Measurements from ENCODE around the gene POLR1D. TPM values are rescaled to one million over a fixed set of nuclear protein-coding genes. Genes with fewer than 3 reads are reported as not detected.

The POLR1D gene
- total and polyA plus RNA-seq, 2 experiments from 2014 or later = 177 to 197 TPM

- TF ChIP-seq, protein P1, sequence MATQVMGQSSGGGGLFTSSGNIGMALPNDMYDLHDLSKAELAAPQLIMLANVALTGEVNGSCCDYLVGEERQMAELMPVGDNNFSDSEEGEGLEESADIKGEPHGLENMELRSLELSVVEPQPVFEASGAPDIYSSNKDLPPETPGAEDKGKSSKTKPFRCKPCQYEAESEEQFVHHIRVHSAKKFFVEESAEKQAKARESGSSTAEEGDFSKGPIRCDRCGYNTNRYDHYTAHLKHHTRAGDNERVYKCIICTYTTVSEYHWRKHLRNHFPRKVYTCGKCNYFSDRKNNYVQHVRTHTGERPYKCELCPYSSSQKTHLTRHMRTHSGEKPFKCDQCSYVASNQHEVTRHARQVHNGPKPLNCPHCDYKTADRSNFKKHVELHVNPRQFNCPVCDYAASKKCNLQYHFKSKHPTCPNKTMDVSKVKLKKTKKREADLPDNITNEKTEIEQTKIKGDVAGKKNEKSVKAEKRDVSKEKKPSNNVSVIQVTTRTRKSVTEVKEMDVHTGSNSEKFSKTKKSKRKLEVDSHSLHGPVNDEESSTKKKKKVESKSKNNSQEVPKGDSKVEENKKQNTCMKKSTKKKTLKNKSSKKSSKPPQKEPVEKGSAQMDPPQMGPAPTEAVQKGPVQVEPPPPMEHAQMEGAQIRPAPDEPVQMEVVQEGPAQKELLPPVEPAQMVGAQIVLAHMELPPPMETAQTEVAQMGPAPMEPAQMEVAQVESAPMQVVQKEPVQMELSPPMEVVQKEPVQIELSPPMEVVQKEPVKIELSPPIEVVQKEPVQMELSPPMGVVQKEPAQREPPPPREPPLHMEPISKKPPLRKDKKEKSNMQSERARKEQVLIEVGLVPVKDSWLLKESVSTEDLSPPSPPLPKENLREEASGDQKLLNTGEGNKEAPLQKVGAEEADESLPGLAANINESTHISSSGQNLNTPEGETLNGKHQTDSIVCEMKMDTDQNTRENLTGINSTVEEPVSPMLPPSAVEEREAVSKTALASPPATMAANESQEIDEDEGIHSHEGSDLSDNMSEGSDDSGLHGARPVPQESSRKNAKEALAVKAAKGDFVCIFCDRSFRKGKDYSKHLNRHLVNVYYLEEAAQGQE (IDR thresholded peaks at IDR 0.05; ENCODE audit: unreplicated experiment) = no peak
- TF ChIP-seq ZNF331 (CRISPR knock-in tag; IDR thresholded peaks at IDR 0.05; ENCODE audit: low read depth) (no peak), JUNB (IDR thresholded peaks at IDR 0.05; ENCODE audit: unreplicated experiment) (no peak), CREB1 (CRISPR knock-in tag; IDR thresholded peaks at IDR 0.05; ENCODE audit: low read depth) (no peak)
Observed at GRCh38 chr13:27657724-27658123, 36.0 kb downstream of the POLR1D start (continued).

- H3K27ac Mint-ChIP-seq = no peak overlapping the region
- Histone ChIP-seq H3K27ac (ENCODE audit: low read depth) (0 out of 2 replicates have a peak overlapping the region, but pooled peaks have one; percentile 6), H3F3A (replicated peaks; ENCODE audit: low read depth) (no peaks in the 10 kb centered on the region), H3K9me2 (ENCODE audit: insufficient read depth) (no peaks in the 10 kb centered on the region), H3K36me3 (ENCODE audit: insufficient read depth) (no peaks in the 10 kb centered on the region), H2AFZ (no peak overlapping the region), H3K27me3 (ENCODE audit: insufficient read depth) (no peaks in the 10 kb centered on the region), H3K4me1 (ENCODE audit: insufficient read depth) (0 out of 2 replicates have a peak, but pooled peaks cover 6% of the 10 kb centered on the region), H3K4me3 (no peak overlapping the region), H4K20me1 (replicated peaks; ENCODE audit: insufficient read depth) (peaks cover 19% of the 10 kb centered on the region), H3K79me2 (replicated peaks; ENCODE audit: insufficient read depth) (0 out of 2 replicates have a peak, but pooled peaks cover 4% of the 10 kb centered on the region), H3K4me2 (no peak overlapping the region)
- H3K4me1 Mint-ChIP-seq = peaks cover 8% of the 10 kb centered on the region
- ATAC-seq (no peak), DNase-seq (ENCODE audit: low spot score) (no peak)
- H3K36me3 Mint-ChIP-seq (ENCODE audit: low read depth) = no peaks in the 10 kb centered on the region
- no peak overlapping the region for H3K4me3 Mint-ChIP-seq
- no peaks in the 10 kb centered on the region for H3K9me3 Mint-ChIP-seq
- no peaks in the 10 kb centered on the region for H3K27me3 Mint-ChIP-seq (ENCODE audit: insufficient read depth, low read depth, poor library complexity)
- TF ChIP-seq JUNB (IDR thresholded peaks at IDR 0.05; ENCODE audit: unreplicated experiment) (no peak), EZH2 (IDR thresholded peaks at IDR 0.05; ENCODE audit: low read depth, unreplicated experiment) (no peak), POLR2AphosphoS5 (IDR thresholded peaks at IDR 0.05; ENCODE audit: low read depth) (no peak), ZNF331 (CRISPR knock-in tag; IDR thresholded peaks at IDR 0.05; ENCODE audit: low read depth) (no peak), ZNF462 (CRISPR knock-in tag; IDR thresholded peaks at IDR 0.05) (no peak), EZH2phosphoT487 (IDR thresholded peaks at IDR 0.05; ENCODE audit: unreplicated experiment) (no peak), STAT1 (IDR thresholded peaks at IDR 0.05; ENCODE audit: unreplicated experiment) (no peak), NANOG (IDR thresholded peaks at IDR 0.05; ENCODE audit: borderline replicate concordance) (no peak)
- TF ChIP-seq, protein P2, sequence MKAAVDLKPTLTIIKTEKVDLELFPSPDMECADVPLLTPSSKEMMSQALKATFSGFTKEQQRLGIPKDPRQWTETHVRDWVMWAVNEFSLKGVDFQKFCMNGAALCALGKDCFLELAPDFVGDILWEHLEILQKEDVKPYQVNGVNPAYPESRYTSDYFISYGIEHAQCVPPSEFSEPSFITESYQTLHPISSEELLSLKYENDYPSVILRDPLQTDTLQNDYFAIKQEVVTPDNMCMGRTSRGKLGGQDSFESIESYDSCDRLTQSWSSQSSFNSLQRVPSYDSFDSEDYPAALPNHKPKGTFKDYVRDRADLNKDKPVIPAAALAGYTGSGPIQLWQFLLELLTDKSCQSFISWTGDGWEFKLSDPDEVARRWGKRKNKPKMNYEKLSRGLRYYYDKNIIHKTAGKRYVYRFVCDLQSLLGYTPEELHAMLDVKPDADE (IDR thresholded peaks at IDR 0.05) = no peak
- TF ChIP-seq, protein P1 (IDR thresholded peaks at IDR 0.05; ENCODE audit: unreplicated experiment) = no peak
Observed at GRCh38 chr13:27658546-27658945, 36.9 kb downstream of the POLR1D start.

Measured in GM23338 (cell line).